B cell (primary cell): ENCODE measurements around the gene CRTAC1. TPM values are rescaled to one million over a fixed set of nuclear protein-coding genes. Genes with fewer than 3 reads are reported as not detected.

Experiments
- ATAC-seq: fragments of 200-7000 bp; cut with Tn5 transposase; one replicate; pipeline ENCODE4 v1.10.0; 2021; ENCODE audit warnings: low read depth, mild to moderate bottlenecking, moderate number of reproducible peaks, moderate library complexity
- CTCF ChIA-PET: fragments of 350-600 bp; sonication (Branson Sonifier 250); formaldehyde crosslinking; loops from one replicate; lab custom pipeline; 2021; ENCODE audit warnings: antibody characterized with exemption, inconsistent platforms; lab: Charles Lee
- POLR2A ChIA-PET: fragments of 350-600 bp; sonication (Branson Sonifier 250); formaldehyde crosslinking; loops from one replicate; lab custom pipeline; 2021; ENCODE audit warnings: antibody characterized with exemption; lab: Charles Lee
- DNase-seq: peaks from one replicate; pipeline ENCODE4 v3.0.0; 2013
- H2AFZ ChIP-seq: 2 replicates; pipeline ENCODE4 v1.6.1; 2012; ENCODE audit warnings: mild to moderate bottlenecking, low read depth, low read length; ENCODE audit not compliant: insufficient read depth, poor library complexity, severe bottlenecking
- H3K27ac ChIP-seq, 2 donors: 1 replicate in 1 of 2; 2 replicates in 1 of 2; pipeline ENCODE4 v1.5.1; 2012 to 2013; ENCODE audit warnings: low read length in 2 of 2, mild to moderate bottlenecking in 2 of 2, moderate library complexity in 1 of 2
- H3K27me3 ChIP-seq, 4 experiments: fragments of 200-600 bp in 1 of 4; sonication (generic) in 1 of 4; replicated peaks in 1 of 4; 1 replicate in 2 of 4; 2 replicates in 2 of 4; pipeline versions ENCODE4 v1.6.1 to v1.7.0; 2013 to 2016; ENCODE audit warnings: low read length in 3 of 4, mild to moderate bottlenecking in 2 of 4, mixed read lengths in 1 of 4, moderate library complexity in 1 of 4; ENCODE audit not compliant: insufficient read depth in 4 of 4, control insufficient read depth in 3 of 4; ENCODE audit errors: control extremely low read depth in 1 of 4
- H3K36me3 ChIP-seq, 2 experiments: replicated peaks in 1 of 2; 1 replicate in 1 of 2; 2 replicates in 1 of 2; pipeline versions ENCODE4 v1.6.1 to v1.7.1; 2013; ENCODE audit warnings: low read length in 1 of 2; ENCODE audit not compliant: insufficient read depth in 2 of 2, control insufficient read depth in 1 of 2; ENCODE audit errors: control extremely low read depth in 1 of 2, extremely low read depth in 1 of 2
- H3K4me1 ChIP-seq, 2 donors: fragments of 200-600 bp in 1 of 2; sonication (generic) in 1 of 2; 1 replicate in 1 of 2; 2 replicates in 1 of 2; pipeline versions ENCODE4 v1.5.1 to v1.6.1; 2013 to 2017; ENCODE audit warnings: low read length in 2 of 2; ENCODE audit not compliant: control insufficient read depth in 2 of 2, insufficient read depth in 2 of 2
- H3K4me2 ChIP-seq: replicated peaks from 2 replicates; pipeline ENCODE3; 2012; ENCODE audit warnings: mild to moderate bottlenecking, low read depth, low read length; ENCODE audit not compliant: poor library complexity, severe bottlenecking
- H3K4me3 ChIP-seq, 5 experiments: fragments of 200-600 bp in 1 of 5; sonication (generic) in 1 of 5; 1 replicate in 3 of 5; 2 replicates in 2 of 5; pipeline versions ENCODE4 v1.5.1 to v1.7.0; 2011 to 2016; ENCODE audit warnings: low read length in 4 of 5, mild to moderate bottlenecking in 4 of 5, low read depth in 2 of 5, control low read depth in 1 of 5, moderate library complexity in 1 of 5; ENCODE audit not compliant: insufficient read depth in 1 of 5; ENCODE audit errors: control extremely low read depth in 1 of 5, extremely low read depth in 1 of 5
- H3K79me2 ChIP-seq: fragments of 200-600 bp; sonication (generic); one replicate; pipeline ENCODE4 v1.6.0; 2016; ENCODE audit warnings: low read length; ENCODE audit not compliant: control insufficient read depth, insufficient read depth
- H3K9ac ChIP-seq: fragments of 200-600 bp; sonication (generic); 2 replicates; pipeline ENCODE4 v1.6.1; 2017; ENCODE audit warnings: mild to moderate bottlenecking, low read length, moderate library complexity
- H3K9me3 ChIP-seq, 3 donors: one replicate each; pipeline versions ENCODE4 v1.6.1 to v1.7.1; 2013; ENCODE audit warnings: low read length in 2 of 3; ENCODE audit not compliant: control insufficient read depth in 2 of 3, insufficient read depth in 1 of 3; ENCODE audit errors: control extremely low read depth in 1 of 3
- H4K20me1 ChIP-seq: 2 replicates; pipeline ENCODE4 v1.6.0; 2012; ENCODE audit warnings: mild to moderate bottlenecking, low read length; ENCODE audit not compliant: insufficient read depth, control insufficient read depth, poor library complexity, severe bottlenecking
- H3K27ac Mint-ChIP-seq: one replicate; pipeline ENCODE4 v1.8.0; 2021; ENCODE audit warnings: mixed read lengths
- H3K27me3 Mint-ChIP-seq: one replicate; pipeline ENCODE4 v1.8.0; 2021; ENCODE audit warnings: mixed read lengths
- H3K4me1 Mint-ChIP-seq: one replicate; pipeline ENCODE4 v1.8.0; 2021; ENCODE audit warnings: mixed read lengths
- H3K4me3 Mint-ChIP-seq: one replicate; pipeline ENCODE4 v1.8.0; 2021; ENCODE audit warnings: mixed read lengths
- H3K9me3 Mint-ChIP-seq: one replicate; pipeline ENCODE4 v1.8.0; 2022; ENCODE audit warnings: mixed read lengths; ENCODE audit not compliant: insufficient read depth
- CTCF ChIP-seq: fragments of 200-600 bp; IDR thresholded peaks from one replicate; pipeline ENCODE4 v1.8.0; 2022; ENCODE audit warnings: antibody characterized with exemption, mild to moderate bottlenecking
- EZH2 ChIP-seq: IDR thresholded peaks from 2 replicates; pipeline ENCODE4 v1.6.1; 2012; ENCODE audit warnings: borderline replicate concordance, low read depth, mild to moderate bottlenecking, moderate library complexity, low read length; ENCODE audit not compliant: insufficient read depth, poor library complexity, severe bottlenecking
- WGBS: methylation state at CpG from one replicate; pipeline ENCODE4 v1.1.5; 2013; ENCODE audit warnings: missing lambda C conversion rate; ENCODE audit not compliant: insufficient coverage; 5-methylcytosine and 5-hydroxymethylcytosine counted together
- intact Hi-C: fragments of 100-400 bp; cut with micrococcal nuclease; formaldehyde crosslinking; loops from one replicate; pipeline ENCODE4 v1.10.0; 2022
- polyA plus RNA-seq: library from polyadenylated mRNA; depleted of rRNA; stranded (reverse); fragments of >200 nt; gene quantifications from 2 replicates; pipeline ENCODE4 v1.2.3, GENCODE V29; 2012
- total RNA-seq, 2 donors: library from RNA; stranded (reverse); fragments of 120-200 nt in 1 of 2; gene quantifications; 1 replicate in 1 of 2; 2 replicates in 1 of 2; pipeline versions ENCODE4 v1.2.3 to v1.2.4, GENCODE V29; 2013 to 2022

CRTAC1 gene
- total and polyA plus RNA-seq, 2 donors (not counting 1 experiment from before 2014, with no cell fraction given), result not detected

- H3K4me3 Mint-ChIP-seq, result no peak overlapping the region
- intact Hi-C loops, result no loop called here
- no peak overlapping the region for H3K9ac ChIP-seq
- H3K4me1 Mint-ChIP-seq, result no peaks in the 10 kb centered on the region
- H3K79me2 ChIP-seq, result no peaks in the 10 kb centered on the region
- no peak overlapping the region for H3K4me3 ChIP-seq
- no CpG with 5 or more reads among the region's 2 CpGs for WGBS
- no peak for DNase-seq
- H3K36me3 ChIP-seq, result no peaks in the 10 kb centered on the region
- no peak for ATAC-seq
- no peaks in the 10 kb centered on the region for H4K20me1 ChIP-seq
- no peak overlapping the region for H2AFZ ChIP-seq
- no peaks in the 10 kb centered on the region for H3K9me3 Mint-ChIP-seq
- H3K9me3 ChIP-seq, result no peaks in the 10 kb centered on the region
- TF ChIP-seq CTCF (no peak), EZH2 (no peak)
- H3K27me3 ChIP-seq, result peaks cover 0 to 6% (median 0%) of the 10 kb centered on the region in 4 experiments
- H3K27ac Mint-ChIP-seq, result no peak overlapping the region
- H3K27ac ChIP-seq, result no peak overlapping the region
- CTCF ChIA-PET, result interaction anchor here (1.3 to 1.7 kb wide), 2 partner anchors 23 to 32 kb away, joined by 4 to 6 read pairs; no protein-coding TSS in a partner anchor
- H3K4me2 ChIP-seq, result no peak overlapping the region
- H3K4me1 ChIP-seq, result no peaks in the 10 kb centered on the region
- peaks cover 39% of the 10 kb centered on the region for H3K27me3 Mint-ChIP-seq
- POLR2A ChIA-PET, result no interaction called here
These were observed 44.0 kb upstream of the CRTAC1 start for GRCh38 chr10:98074315-98074911.

GRCh38 chr10:98067165-98067564 is 36.7 kb upstream of the CRTAC1 start:
- ChIA-PET CTCF (interaction anchor here (0.9 kb wide), 1 partner anchor 20 kb away, joined by 3 read pairs; no protein-coding TSS in a partner anchor), POLR2A (no interaction called here)
- 98% methylated on average over 5 of the region's 5 CpGs for WGBS
- Histone ChIP-seq H3K36me3 (no peaks in the 10 kb centered on the region), H3K9me3 (no peaks in the 10 kb centered on the region), H3K9ac (no peak overlapping the region), H3K27me3 (peaks cover 0 to 12% (median 1%) of the 10 kb centered on the region in 4 experiments), H3K4me2 (no peak overlapping the region), H2AFZ (no peak overlapping the region), H3K4me1 (no peaks in the 10 kb centered on the region), H3K4me3 (no peak overlapping the region), H3K79me2 (no peaks in the 10 kb centered on the region), H4K20me1 (no peaks in the 10 kb centered on the region), H3K27ac (no peak overlapping the region)
- TF ChIP-seq EZH2, result no peak
- TF ChIP-seq CTCF, result no peak
- no peak for ATAC-seq
- H3K4me1 Mint-ChIP-seq, result no peaks in the 10 kb centered on the region
- DNase-seq, result no peak
- no peak overlapping the region for H3K27ac Mint-ChIP-seq
- H3K27me3 Mint-ChIP-seq, result peaks cover 41% of the 10 kb centered on the region
- H3K4me3 Mint-ChIP-seq, result no peak overlapping the region
- intact Hi-C loops, result no loop called here
- H3K9me3 Mint-ChIP-seq, result no peaks in the 10 kb centered on the region
